ENCODE results near the gene NADSYN1.
"Not testable (repeated sequence)": the region's sequence is repeated elsewhere in the genome, so short reads cannot be mapped to it uniquely, and the experiment has no call there.

DNA sequence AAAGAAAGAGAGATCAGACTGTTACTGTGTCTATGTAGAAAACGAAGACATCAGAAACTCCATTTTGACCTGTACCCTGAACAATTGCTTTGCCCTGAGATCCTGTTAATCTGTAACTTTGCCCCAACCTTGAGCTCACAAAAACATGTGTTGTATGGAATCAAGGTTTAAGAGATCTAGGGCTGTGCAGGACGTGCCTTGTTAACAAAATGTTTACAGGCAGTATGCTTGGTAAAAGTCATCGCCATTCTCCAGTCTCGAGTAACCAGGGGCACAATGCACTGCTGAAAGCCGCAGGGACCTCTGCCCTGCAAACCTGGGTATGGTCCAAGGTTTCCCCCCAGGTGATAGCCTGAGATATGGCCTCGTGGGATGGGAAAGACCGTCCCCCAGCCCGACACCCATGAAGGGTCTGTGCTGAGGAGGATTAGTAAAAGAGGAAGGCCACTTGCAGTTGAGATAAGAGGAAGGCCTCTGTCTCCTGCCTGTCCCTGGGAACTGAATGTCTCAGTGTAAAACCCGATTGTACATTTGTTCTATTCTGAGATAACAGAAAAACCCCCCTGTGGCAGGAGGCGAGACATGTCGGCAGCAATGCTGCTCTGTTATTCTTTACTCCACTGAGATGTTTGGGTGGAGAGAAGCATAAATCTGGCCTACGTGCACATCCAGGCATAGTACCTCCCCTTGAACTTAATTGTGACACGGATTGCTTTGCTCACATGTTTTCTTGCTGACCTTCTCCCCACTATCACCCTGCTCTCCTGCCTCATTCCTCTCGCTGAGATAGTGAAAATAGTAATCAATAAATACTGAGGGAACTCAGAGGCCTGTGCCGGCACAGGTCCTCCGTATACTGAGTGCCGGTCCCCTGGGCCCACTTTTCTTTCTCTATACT lies 82.0 kb downstream of the NADSYN1 start:
- TF ChIP-seq, protein P1, sequence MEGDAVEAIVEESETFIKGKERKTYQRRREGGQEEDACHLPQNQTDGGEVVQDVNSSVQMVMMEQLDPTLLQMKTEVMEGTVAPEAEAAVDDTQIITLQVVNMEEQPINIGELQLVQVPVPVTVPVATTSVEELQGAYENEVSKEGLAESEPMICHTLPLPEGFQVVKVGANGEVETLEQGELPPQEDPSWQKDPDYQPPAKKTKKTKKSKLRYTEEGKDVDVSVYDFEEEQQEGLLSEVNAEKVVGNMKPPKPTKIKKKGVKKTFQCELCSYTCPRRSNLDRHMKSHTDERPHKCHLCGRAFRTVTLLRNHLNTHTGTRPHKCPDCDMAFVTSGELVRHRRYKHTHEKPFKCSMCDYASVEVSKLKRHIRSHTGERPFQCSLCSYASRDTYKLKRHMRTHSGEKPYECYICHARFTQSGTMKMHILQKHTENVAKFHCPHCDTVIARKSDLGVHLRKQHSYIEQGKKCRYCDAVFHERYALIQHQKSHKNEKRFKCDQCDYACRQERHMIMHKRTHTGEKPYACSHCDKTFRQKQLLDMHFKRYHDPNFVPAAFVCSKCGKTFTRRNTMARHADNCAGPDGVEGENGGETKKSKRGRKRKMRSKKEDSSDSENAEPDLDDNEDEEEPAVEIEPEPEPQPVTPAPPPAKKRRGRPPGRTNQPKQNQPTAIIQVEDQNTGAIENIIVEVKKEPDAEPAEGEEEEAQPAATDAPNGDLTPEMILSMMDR (conservative IDR thresholded peaks at IDR 0.05; ENCODE audit: low read length), result not testable (repeated sequence)
- TF ChIP-seq EZH2phosphoT487 (IDR thresholded peaks at IDR 0.05; ENCODE audit: borderline replicate concordance, low read depth, low read length), result not testable (repeated sequence)
